ENCODE measurements around the gene PICK1.

PICK1 gene

GRCh38 chr22:38073150-38074130, 16.2 kb downstream of the PICK1 start:
- no peak overlapping the region for H3K4me3 ChIP-seq (replicated peaks; ENCODE audit: low read depth, low read length)
- no peak for DNase-seq (ENCODE audit: extremely low read depth, low read depth)
- TF ChIP-seq, protein P1, sequence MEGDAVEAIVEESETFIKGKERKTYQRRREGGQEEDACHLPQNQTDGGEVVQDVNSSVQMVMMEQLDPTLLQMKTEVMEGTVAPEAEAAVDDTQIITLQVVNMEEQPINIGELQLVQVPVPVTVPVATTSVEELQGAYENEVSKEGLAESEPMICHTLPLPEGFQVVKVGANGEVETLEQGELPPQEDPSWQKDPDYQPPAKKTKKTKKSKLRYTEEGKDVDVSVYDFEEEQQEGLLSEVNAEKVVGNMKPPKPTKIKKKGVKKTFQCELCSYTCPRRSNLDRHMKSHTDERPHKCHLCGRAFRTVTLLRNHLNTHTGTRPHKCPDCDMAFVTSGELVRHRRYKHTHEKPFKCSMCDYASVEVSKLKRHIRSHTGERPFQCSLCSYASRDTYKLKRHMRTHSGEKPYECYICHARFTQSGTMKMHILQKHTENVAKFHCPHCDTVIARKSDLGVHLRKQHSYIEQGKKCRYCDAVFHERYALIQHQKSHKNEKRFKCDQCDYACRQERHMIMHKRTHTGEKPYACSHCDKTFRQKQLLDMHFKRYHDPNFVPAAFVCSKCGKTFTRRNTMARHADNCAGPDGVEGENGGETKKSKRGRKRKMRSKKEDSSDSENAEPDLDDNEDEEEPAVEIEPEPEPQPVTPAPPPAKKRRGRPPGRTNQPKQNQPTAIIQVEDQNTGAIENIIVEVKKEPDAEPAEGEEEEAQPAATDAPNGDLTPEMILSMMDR (IDR thresholded peaks at IDR 0.05; ENCODE audit: low read depth, low read length, missing control alignments), result no peak

DNA sequence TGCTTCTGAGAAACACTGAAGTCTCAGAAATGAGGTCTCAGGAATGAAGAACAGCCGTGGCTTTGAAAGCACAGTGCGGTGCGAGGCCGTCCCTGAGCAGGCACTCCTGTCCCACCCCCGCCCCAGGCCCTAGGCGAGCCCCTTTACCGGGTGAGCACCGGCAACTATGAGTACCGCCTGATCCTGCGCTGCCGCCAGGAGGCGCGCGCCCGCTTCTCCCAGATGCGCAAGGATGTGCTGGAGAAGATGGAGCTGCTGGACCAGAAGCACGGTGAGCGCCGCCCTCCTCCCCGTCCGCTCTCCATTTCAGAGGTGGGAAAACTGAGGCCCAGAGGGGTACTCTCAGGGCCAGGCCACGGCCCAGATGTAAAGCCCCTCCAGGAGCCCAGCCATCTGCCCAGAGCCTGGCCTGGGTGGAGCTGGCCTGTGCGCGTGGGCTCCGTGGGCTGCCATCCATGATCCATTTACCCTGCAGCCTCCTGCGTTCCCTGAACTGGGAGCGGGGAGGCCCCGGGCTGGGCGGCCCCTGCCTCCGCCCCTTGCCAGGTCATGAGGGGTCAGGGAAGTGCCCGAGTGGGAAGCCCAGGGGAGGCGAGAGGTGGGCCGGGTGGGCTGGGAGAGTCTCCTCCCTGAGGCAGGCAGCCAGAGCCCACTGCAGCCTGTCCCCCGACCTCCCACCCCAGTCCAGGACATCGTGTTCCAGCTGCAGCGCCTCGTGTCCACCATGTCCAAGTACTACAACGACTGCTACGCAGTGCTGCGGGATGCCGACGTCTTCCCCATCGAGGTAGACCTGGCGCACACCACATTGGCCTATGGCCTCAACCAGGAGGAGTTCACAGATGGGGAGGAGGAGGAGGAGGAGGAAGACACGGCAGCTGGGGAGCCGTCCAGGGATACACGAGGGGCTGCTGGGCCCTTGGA, 17.2 kb downstream of the PICK1 start:
- TF ChIP-seq, protein P1 (IDR thresholded peaks at IDR 0.05; ENCODE audit: low read depth, low read length, missing control alignments), result peak; percentile 44

GRCh38 chr22:38075105-38075825, 18.1 kb downstream of the PICK1 start:
- no peak for DNase-seq (ENCODE audit: extremely low read depth, low read depth)
- H3K4me3 ChIP-seq (replicated peaks; ENCODE audit: low read depth, low read length), result no peak overlapping the region
- TF ChIP-seq, protein P1 (IDR thresholded peaks at IDR 0.05; ENCODE audit: low read depth, low read length, missing control alignments), result no peak

More for the DNA sequence above, 17.2 kb downstream of the PICK1 start:
- DNase-seq (ENCODE audit: extremely low read depth, low read depth), result no peak
- no peak overlapping the region for H3K4me3 ChIP-seq (replicated peaks; ENCODE audit: low read depth, low read length)

DNA sequence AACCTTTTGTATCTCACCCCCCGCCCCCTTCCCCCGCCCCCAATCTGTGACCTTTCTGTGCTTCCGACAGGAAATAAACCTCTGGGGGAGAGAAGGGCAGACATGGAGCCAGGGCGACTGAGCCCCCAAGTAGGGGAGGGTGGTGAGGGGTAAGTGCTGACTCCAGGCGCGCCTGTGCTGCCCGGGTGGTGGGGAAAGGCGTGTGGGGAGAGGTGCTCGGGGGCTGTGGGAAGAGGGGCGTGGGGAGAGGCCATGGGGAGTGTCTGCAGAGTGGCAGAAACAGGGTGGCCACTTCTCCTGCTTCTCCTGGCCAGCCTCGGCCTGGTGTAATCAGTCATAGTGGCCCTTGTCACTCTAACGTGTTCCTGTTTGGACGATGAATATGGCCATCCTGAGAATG, 18.8 kb downstream of the PICK1 start:
- TF ChIP-seq, protein P1 (IDR thresholded peaks at IDR 0.05; ENCODE audit: low read depth, low read length, missing control alignments), result no peak
- no peak for DNase-seq (ENCODE audit: extremely low read depth, low read depth)
- no peak overlapping the region for H3K4me3 ChIP-seq (replicated peaks; ENCODE audit: low read depth, low read length)

- TF ChIP-seq, protein P1 (IDR thresholded peaks at IDR 0.05; ENCODE audit: low read depth, low read length, missing control alignments), result no peak
- no peak overlapping the region for H3K4me3 ChIP-seq (replicated peaks; ENCODE audit: low read depth, low read length)
- DNase-seq (ENCODE audit: extremely low read depth, low read depth), result no peak
Observed at GRCh38 chr22:38077096-38077495, 19.9 kb downstream of the PICK1 start.

GRCh38 chr22:38077595-38077994, 20.4 kb downstream of the PICK1 start:
- TF ChIP-seq, protein P1 (IDR thresholded peaks at IDR 0.05; ENCODE audit: low read depth, low read length, missing control alignments), result no peak
- DNase-seq (ENCODE audit: extremely low read depth, low read depth), result no peak
- no peak overlapping the region for H3K4me3 ChIP-seq (replicated peaks; ENCODE audit: low read depth, low read length)
